Transverse colon (tissue), 4 donors: ENCODE measurements around the gene SUSD2.

Source experiments
- CTCF ChIP-seq, 5 experiments: fragments of 200-600 bp in 3 of 5; fragments of 450-650 bp in 2 of 5; sonication (generic) in 3 of 5; IDR thresholded peaks; 1 replicate in 2 of 5; 2 replicates in 3 of 5; pipeline ENCODE4 v1.5.1; 2016 to 2017; ENCODE audit warnings: antibody characterized with exemption in 5 of 5, inconsistent platforms in 3 of 5, mild to moderate bottlenecking in 2 of 5, moderate library complexity in 1 of 5
- EP300 ChIP-seq: sonication (generic); formaldehyde crosslinking; IDR thresholded peaks from one replicate; pipeline ENCODE4 v1.6.1; 2017; ENCODE audit warnings: antibody characterized with exemption, low read depth
- POLR2A ChIP-seq: fragments of 450-650 bp; IDR thresholded peaks from one replicate; pipeline ENCODE4 v1.6.1; 2016; ENCODE audit warnings: antibody characterized with exemption, mild to moderate bottlenecking, moderate library complexity
- POLR2AphosphoS5 ChIP-seq, 3 donors: sonication (generic); formaldehyde crosslinking; IDR thresholded peaks; one replicate each; pipeline ENCODE4 v1.6.1; 2016; ENCODE audit warnings: antibody characterized with exemption in 3 of 3

GRCh38 chr22:24170188-24170587 lies 11.1 kb upstream of the SUSD2 start:
- no peak for TF ChIP-seq CTCF (IDR thresholded peaks at IDR 0.05)
- no peak for TF ChIP-seq POLR2A
- TF ChIP-seq EP300 = no peak
- no peak for TF ChIP-seq POLR2AphosphoS5 (IDR thresholded peaks at IDR 0.05)
